NCI-H446 treated with DMSO at 0.1 percent for 48 hours (cell line): Measurements from ENCODE around the gene PSMD13.
"Not testable (repeated sequence)": the region's sequence is repeated elsewhere in the genome, so short reads cannot be mapped to it uniquely, and the experiment has no call there.

Source experiments
- DNase-seq: peaks from one replicate; lab custom pipeline; 2025; lab: John Stamatoyannopoulos, UW

Gene PSMD13

DNA sequence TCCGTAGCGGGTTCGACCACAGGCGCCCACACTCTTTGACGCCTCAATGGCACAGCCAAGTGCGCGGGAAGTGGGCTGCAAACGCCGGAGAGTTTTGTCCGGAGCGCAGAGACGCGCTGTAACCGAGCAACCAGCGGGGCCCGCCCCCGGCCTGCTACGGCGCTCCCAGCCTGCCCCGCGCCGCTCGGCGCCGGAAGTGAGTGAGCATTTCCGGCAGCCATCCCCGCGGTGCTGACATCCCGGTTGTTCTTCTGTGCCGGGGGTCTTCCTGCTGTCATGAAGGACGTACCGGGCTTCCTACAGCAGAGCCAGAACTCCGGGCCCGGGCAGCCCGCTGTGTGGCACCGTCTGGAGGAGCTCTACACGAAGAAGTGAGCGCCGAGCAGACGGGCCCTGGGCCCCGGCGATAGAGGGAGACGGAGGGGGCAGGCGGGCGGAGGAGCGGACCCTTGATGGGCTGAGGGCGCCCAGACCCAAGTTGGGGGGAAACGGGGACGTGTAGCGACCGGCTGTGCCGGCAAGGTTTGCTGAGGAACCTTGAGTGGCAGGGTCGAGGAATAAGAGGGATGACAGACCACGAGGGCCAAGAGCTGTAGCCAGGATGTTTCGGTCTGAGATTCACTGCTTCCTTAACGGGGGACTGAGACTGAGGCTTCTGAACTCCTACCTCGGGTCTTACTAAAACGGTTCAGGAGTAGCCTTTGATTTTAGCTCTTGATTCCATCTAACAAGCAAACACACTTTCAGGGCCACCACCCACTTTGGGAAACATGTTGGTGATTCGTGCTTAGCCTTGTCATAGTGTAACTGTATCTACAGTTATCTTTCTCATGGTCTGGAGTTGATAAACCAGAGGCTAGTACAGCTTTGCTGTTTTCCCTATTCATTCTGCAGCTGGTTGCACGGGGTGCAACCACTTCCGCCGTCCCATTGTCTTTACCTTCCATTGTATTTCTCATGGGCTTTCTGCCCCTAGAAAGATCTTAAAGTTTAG, at the start of gene PSMD13:
TSS of gene PSMD13 (plus strand) at position 203 of the 994 bp plus-strand sequence. CDS start at position 277, 74 bp downstream.
- DNase-seq, result peak; percentile 73

DNA sequence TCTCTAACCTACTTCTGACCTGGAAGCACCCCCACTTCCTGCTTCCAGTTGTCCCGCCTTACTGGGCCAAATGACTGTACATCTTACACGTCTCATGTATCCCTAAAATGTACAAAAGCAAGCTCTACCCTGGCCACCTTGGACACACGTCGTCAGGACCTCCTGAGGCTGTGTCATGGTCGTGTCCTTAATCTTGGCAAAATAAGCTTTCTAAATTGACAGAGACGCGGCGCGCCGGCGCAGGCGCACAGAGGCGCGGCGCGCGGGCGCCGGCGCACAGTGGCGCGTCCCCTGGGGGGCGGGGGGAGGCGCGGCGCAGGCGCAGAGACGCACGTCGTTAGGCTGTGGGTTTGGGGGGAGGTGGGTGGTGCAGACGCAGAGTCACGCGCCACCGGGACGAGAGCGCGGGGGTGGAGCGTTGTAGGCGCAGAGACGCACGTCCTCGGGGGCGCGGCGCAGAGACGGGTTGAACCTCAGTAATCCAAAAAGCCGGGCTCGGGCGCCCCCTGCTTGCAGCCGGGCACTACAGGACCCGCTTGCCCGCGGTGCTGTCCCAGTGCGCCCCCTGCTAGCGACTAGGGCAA, 47.5 kb upstream of the PSMD13 start:
- not testable (repeated sequence) for DNase-seq

DNA sequence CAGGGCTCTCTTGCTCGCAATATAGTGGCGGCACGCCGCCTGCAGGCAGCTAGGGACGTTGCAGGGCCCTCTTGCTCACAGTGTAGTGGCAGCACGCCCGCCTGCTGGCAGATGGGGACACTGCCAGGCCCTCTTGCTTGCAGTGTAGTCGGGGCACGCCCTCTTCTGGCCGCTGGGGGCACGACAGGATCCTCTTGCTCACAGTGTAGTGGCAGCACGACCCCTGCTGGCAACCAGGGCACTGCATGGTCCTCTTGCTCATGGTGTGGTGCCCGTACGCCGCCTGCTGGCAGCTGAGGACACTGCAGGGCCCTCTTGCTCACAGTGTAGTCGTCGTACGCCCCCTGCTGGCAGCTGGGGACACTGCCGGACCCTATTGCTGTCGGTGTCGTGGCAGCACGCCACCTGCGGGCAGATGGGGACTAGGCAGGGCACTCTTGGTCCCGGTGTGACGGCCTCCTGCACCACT, 46.9 kb upstream of the PSMD13 start:
- not testable (repeated sequence) for DNase-seq

DNA sequence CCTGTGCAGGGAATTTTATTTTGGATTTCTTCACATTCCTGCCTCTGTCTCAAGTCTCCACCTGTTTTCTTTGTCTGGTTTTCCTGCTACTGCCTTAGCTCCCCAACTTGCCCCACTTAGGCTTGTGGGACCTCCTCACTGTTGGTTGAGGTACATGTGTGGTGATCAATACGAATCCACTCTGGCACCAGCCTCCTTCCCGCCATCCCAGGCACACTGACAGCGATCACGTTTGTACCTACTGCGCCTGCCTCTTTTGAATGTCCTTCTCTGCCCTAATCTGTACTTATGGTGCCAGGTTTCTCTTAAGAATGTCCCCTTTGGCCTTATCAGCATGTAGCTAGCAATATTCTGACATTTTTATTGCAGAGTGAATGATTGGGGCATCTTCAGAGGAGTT, 46.2 kb upstream of the PSMD13 start:
- not testable (repeated sequence) for DNase-seq

DNA sequence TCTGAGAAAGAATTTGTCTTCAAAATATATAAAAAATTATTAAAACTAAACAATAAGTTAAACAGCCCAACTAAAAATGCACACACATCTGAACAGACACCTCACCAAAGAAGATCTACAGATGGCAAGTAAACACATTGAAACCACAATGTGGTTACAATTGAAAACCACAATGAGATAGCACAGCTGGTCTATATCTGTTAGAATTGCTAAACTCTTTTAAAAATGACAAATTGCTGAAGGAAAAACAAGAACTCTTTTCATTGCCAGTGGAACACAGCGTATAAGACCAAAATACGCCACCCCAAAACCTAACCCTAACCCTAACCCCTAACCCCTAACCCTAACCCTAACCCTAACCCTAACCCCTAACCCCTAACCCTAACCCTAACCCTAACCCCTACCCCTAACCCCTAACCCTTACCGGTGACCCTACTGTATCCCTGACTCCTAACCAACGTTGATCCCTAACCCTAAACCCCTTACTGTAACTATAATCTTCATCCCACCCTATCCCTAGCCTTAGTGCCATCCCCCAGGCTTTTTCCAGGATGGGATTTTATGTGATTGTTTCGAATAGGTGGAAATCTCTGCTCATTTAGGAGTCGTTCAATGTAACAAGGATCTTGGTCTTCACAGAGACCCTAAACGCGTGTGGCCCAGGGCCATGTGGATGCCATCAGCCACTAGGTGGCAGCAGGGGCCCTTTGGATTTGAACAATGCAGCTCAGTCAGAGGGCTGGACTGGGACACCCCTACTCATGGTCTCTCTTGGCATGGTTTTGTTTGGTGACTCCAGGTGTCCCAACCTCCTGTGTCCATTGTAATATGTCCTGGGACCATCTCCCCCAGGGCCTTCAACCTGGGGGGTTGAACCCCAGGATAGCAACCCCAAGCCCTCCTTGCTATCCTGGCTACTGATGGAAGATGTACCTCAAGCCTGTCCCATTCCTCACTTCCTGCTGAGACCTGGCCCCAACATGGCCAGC, 45.0 kb upstream of the PSMD13 start:
- not testable (repeated sequence) for DNase-seq

DNA sequence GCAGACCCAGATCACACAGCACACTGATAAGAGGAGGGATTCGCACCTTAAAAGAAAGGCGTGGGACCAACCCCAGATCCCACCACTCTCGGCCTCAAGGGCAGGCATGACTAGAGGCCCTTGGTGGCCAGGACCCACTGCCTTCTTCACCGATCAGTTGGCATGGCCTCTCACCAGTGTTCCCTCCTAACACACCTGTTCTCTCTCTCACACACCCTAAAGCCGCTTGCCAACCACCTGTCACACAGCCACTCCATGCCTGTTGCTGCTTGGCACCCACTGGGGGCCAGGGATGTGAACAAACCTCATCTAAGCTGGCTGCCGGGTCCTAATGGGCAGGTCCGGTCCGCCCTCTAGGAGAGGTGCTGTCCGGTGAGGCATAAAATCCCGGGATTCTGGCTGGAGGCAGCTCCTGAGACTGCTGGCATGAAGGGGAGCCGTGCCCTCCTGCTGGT, 44.1 kb upstream of the PSMD13 start, which contains the start of gene SCGB1C1:
TSS of gene SCGB1C1 (plus strand) at position 405 of the 455 bp plus-strand sequence. CDS start at position 427, 22 bp downstream.
- DNase-seq, result not testable (repeated sequence)

DNA sequence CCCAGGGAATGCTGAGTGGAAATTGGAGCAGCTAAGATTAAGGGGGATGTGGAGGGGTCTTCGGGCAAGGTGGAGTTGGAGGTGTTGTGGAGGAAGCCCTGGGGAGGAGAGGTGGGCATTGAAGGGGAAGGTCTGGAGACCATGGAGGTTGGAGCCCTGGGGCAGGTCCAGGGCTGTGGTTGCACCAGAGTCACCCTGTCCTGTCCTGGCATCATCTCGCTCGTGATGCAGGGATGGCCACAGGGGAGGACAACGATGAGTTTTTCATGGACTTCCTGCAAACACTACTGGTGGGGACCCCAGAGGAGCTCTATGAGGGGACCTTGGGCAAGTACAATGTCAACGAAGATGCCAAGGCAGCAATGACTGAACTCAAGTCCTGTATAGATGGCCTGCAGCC, 43.3 kb upstream of the PSMD13 start:
- not testable (repeated sequence) for DNase-seq

DNA sequence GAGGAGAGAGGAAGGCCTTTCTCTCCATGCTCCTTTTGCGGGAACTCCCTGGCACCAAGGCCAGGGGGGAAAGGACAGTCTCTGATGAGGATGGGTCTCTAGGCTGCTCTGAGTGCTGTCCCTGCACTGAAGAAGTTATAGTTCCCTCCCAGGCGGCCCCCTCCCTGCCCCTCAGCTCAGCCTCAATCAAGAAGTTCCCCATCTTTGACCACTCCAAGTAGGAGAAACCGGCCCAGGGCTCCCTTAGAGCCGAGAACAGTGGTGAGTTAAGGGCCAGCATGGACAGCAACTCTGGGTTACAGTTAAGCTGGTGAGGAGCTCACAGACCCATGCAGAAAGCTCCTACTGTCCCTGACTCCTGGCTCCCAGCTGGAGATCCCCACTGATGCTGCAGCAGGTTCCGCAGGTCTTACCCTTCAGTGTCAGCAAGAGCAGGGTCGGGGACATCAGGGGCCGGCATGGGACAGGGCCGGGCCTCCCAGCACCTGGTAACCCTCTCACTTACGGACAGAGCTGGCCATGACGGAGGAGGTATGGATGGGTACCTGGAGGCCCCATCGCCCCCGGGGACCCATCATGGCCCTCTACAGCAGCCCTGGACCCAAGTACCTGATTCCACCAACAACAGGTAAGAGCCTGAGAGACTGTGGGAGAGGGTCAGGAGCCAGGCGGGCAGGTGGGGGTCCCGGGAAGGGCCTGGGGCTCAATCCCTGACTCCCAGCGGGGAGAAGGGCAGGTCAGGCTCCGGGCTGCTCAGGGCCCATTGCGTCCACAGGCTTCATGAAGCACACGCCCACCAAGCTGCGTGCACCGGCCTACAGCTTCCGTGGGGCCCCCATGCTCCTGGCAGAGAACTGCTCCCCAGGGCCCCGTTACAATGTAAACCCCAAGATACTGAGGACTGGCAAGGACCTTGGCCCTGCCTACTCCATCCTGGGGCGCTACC, 39.7 kb upstream of the PSMD13 start:
- no peak for DNase-seq

DNA sequence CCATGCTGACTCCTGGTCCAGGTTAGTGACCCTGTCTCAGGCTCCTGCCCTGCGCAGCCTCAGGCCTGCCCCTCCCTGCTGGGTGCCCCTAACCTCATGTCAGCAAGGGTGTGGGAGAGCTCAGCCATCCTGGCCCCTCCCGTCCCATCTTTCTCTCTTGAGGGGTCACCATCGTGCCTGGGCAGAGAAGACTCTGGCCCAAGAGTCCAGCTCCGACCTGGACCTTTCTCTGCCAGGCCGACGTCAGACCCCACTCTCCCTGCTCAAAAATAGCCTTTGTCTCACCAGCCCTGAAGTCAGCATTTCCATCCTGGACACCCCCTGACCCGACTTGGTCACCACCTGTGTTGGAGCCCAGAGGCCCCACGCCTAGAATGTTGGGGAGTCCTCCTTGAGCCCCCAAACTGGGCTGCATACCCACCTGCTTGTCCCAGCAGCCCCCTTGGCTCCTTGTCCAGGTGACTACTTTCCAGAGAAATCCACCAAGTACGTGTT, 39.0 kb upstream of the PSMD13 start:
- no peak for DNase-seq

DNA sequence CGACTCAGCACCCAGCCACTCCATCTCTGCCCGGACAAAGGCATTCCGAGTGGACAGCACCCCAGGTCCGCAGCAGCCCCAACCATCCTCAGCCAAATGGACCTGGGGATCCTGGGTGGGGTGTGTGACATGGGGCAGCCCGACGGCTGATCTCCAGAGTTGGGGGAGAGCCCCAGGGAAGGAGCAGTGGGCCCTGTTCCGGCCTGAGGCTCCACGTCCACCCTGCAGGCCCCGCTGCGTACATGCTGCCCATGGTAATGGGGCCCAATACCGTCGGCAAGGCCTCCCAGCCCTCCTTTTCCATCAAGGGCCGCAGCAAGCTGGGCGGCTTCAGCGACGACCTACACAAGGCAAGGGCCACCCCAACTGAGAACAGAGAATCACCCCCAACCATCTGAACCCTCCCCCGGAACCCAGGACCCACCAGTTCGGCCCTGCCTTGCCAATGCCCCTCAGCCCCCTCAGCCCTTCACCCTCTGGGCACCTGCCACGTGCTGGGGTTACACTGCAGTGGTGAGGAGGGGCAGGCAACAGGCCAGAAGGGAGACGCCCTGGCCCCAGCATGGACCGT, 38.5 kb upstream of the PSMD13 start:
- DNase-seq, result no peak

DNA sequence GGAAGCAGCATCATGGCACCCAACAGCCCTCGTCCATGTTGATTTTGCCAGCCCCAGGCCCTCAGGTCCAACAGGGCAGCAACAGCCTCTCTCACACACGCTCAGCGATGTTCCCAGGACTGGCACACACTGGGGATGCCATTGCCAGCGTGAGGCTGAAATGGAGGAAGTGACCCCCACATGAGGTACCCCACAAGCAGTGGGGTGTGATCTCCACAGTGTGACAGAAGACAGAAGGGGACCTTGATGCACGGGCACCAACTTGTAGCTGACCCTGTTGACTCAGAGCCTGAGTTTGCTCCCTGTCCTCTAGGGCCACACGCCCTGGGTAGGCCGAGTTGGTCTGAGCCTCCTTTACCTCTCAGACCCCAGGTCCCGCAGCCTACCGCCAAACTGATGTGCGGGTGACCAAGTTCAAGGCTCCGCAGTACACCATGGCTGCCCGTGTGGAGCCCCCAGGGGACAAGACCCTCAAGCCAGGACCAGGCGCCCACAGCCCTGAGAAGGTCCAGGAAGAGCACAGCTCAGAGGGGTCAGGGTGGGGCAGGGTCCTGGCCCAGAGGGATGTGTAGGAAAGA, 37.7 kb upstream of the PSMD13 start:
- DNase-seq, result no peak

DNA sequence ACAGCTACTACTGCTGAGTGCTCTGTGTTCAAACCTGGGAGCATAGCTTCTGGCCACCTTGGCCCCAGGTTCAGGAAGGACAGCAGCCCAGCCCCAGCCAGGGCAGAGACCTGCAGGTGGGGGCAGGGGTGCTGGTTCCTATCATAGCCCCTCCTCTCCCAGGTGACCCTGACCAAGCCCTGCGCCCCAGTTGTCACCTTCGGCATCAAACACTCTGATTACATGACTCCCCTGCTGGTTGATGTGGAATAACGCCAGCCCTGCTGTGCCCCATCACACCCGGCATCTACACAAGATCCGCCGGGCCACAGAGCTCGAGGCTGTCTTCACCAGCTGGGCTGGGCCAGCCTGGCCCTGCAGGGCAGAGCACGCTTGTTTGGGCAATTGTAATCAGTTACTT, 37.0 kb upstream of the PSMD13 start:
- DNase-seq, result no peak

DNA sequence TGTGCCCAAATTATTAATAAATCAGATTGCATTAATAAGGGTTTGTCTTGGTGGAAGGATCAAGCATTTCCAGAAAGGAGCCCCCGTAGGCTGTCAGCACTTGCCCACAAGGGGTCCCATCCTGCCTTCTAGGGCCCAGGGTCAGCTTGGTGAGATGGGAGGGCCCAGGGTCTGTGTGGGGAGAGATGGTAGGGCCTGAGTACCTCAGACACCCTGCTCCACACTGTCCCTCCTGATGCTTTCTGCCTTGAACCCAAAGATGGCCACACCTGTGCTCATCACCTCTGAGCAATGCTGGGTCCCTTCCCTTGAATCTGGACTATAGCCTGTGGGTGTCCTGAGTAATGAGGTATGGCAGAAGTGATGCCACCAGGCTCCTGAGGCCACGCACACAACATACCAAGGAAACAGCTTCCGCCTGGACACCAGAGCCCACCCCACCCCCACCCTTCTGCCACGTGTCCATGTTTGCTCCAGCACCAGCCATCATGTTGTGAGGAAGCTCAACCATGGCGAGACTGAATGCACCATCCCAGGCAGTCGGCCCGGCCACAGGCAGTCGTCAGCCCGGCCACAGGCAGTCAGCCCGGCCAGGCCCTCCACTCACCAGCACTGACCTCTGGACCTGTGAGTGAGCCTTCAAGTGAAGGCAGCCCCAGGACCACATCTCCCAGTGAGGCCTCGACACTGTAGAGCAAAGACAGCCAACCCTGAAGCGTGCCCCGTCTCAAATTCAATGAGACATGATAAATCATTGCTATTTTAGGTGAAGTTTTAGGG, 36.4 kb upstream of the PSMD13 start:
- no peak for DNase-seq

DNA sequence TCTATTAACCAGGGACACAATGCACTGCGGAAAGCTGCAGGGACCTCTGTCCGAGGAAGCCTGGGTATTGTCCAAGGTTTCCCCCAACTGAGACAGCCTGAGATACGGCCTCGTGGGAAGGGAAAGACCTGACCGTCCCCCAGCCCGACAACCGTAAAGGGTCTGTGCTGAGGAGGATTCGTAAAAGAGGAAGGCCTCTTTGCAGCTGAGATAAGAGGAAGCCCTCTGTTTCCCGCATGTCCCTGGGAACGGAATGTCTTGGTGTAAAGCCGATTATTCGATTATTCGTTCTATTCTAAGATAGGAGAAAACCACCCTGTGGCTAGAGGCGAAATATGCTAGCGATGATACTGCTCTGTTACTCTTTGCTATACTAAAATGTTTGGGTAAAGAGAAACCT, 34.8 kb upstream of the PSMD13 start:
- no peak for DNase-seq

DNA sequence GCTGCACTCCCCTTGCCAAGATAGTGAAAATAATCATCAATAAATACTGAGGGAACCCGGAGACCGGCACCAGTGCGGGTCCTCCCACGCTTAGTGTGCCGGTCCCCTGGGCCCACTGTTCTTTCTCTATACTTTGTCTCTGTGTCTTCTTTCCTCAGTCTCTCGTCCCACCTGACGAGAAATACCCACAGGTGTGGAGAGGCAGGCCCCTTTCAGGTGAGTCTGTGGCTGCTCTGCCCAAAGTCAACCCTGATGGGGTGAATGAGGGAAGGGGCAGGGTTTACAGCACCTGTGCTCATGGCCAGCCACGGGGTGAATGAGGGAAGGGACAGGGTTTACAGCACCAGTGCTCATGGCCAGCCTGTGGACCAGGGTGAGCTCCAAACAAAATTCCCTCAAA, 34.3 kb upstream of the PSMD13 start:
- DNase-seq, result no peak

DNA sequence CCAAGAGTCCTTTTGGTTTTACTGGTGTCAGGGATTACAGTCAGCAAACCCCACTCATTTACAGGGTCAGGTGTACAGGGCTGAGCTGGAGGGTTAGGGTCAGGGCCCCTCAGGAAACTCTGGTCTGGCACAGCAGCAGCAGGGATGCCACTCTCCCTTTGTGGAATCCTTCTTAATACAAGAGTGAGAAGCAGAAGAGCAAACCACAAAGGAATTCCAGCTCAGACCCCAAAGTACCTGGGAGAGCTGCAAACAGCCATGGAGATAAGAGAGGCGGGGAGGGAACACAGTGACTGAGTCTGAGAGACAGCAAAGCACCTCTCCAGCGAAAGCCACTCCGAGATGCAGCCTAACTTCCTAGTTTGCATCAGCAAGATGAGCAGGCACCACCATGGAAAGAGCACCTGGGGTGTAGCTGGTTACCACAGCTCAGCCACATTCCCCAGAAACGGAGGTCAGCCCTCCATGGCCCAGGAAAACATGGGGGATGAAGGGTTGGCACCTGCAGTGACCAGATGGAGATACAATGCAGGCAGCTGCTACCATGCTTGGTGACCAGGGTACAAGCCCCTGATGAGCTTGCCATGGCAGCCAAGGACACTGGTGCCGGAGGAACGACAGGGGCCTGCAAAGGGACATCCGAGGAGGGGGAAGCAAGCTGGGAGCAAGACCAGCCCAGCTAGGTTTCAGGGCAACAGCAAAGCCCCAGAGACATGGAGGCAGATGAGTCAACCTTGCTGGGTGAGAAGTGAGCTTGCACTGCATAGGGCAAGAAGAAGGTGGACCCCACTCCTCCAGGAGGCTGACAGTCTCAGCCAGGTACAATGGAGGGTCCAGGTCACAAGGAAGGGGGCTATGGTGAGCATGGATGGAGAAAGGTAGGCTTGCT, 33.5 kb upstream of the PSMD13 start:
- DNase-seq, result no peak

DNA sequence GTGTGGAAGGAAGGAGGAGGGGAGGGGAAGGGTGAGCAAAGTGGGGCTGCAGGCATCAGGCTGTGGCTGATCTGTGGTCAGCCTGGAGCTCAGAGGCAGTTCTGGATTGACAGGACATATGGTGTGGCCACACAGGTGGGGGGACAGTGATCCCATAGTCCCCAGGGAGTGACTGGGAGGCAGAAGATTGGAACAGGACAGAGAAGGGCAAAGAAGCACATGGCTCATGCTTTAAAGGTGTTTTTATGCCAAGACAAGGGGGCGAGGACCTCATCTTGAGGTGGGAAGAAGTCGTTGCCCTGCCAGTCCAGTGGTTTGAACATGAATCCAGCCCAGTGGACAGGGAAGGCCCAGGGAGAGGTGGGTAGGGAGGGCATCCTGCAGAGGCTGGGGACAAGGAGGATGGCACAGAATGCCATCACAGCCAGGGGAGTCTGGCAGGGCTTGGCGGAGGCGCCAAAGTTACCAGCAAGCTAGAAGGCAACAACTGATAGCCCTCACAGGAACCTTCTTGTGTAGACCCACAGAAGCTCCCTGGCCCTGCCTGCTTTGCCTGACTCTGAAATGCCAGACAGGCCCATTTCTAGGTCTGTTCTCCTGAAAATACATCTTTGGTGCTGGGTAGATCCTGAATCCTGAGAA, 32.7 kb upstream of the PSMD13 start:
- no peak for DNase-seq
